AG09319 (cell line): Measurements from ENCODE around the gene NIFK.
"Not testable (repeated sequence)": the region's sequence is repeated elsewhere in the genome, so short reads cannot be mapped to it uniquely, and the experiment has no call there.

Source experiments
- DNase-seq: peaks from one replicate; pipeline ENCODE4 v3.0.0-alpha.2; 2010; ENCODE audit warnings: low read depth; ENCODE audit errors: extremely low read depth
- CTCF ChIP-seq: IDR thresholded peaks from 2 replicates; pipeline ENCODE4 v1.5.1; 2011; ENCODE audit warnings: low read depth, mild to moderate bottlenecking, inconsistent platforms, low read length, moderate library complexity

Gene NIFK

DNA sequence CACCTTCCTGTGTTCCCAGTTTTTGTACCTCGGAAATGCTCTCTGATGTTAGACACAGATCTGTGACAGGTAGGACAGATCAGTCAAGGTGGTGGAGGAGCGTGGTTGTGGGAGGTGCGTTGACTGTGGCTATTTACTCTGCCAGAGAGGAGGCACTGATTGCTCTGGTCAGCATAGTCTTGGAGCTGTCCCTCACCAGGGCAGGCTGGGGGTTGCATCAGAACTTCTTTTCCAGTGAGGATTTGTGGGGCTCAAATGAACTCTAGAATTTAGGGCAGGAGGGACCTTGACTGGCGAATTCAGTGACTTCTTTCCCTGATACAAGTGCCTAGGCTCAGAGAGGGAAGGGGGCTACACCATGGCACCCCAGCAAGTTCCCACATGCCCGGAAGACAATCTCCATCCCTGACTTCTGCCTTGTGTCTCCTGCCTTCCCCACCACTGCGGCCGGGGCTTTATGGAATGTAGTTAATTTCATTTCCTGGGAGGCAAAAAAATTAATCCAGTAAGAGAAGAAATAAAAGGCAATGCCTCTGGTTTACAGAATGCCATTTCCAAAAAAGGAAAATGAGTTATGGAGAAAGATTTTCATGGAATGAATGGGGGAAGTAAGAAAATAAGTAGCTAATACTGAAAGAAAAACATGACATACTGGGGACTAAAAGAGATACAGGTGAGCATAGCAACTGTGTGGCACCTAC, 26.1 kb downstream of the NIFK start:
- DNase-seq = no peak
- TF ChIP-seq CTCF = no peak

DNA sequence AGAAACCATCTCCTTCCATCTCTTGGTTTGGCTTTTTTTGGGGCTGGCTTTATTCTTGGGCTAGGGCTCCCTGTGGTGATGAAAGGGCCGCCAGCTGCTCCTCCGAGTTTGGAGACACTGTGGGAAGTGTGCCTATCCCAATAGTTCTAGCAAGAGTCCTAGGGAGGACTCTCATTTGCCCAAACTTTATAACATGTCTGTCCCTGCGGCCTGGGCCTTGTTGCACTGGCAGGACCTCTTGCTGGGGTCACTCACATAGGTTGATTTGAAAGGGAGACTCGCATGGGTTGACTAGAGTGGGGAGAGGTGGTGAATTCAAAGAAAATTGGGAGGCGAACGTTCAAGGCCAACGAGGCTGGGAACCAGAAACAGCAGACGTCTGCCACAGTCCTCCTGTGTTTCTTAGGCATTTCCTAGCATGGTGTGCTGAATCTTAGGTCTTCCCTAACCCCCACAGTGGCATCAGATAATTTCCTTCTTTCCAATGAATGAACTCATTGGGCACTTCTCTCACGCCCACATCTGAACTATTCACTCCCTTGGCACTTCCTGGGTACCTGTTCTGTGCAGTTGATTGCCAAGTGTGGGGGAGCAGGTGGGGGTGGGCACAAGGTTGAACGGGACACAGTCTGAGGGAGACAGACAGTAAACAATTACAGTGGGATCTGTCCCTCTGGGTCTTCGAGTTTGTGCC, 26.8 kb downstream of the NIFK start:
- TF ChIP-seq CTCF = no peak
- DNase-seq = no peak

- TF ChIP-seq CTCF = no peak
- DNase-seq = no peak
Observed at GRCh38 chr2:121707920-121708361, 28.7 kb downstream of the NIFK start.

GRCh38 chr2:121707344-121707919, 29.2 kb downstream of the NIFK start:
- TF ChIP-seq CTCF = no peak
- no peak for DNase-seq

DNA sequence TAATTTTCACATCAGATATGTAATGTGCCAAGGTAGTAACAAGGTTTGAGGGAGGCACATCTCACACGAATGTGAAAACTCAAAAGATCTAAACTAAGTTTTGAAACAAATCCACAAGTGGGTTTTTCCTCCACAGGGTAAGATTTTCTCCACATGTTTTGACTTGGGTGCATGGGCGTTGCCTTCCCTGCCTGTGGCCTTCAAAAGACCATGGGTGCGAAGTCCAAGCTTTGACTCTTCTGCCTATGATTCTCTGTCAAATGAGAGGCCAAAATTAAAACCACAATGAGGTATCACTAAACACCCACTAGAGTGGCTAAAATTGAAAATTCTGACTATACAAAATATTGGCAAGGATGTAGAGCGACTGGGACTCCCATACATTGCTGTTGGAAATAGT, 30.7 kb downstream of the NIFK start:
- no peak for TF ChIP-seq CTCF
- DNase-seq = no peak

GRCh38 chr2:121705390-121705789, 31.3 kb downstream of the NIFK start:
- DNase-seq = no peak
- TF ChIP-seq CTCF = no peak

GRCh38 chr2:121701761-121702160, 34.9 kb downstream of the NIFK start:
- not testable (repeated sequence) for DNase-seq
